Gastroesophageal sphincter (tissue), 4 donors: ENCODE data around the gene RGS16. TPM values are rescaled to one million over a fixed set of nuclear protein-coding genes. Genes with fewer than 3 reads are reported as not detected.

Experiments used
- ATAC-seq: fragments of 150-250 bp; one replicate; pipeline ENCODE4 v1.9.1; 2016; ENCODE audit warnings: mild to moderate bottlenecking, moderate library complexity
- H3K27ac ChIP-seq, 4 donors: fragments of 200-600 bp; sonication (generic) in 3 of 4; 1 replicate in 3 of 4; 2 replicates in 1 of 4; pipeline ENCODE4 v1.5.1; 2016 to 2019
- H3K27me3 ChIP-seq: fragments of 200-600 bp; sonication (generic); one replicate; pipeline ENCODE4 v1.5.1; 2019
- H3K36me3 ChIP-seq, 2 donors: fragments of 200-600 bp; sonication (generic); one replicate each; pipeline ENCODE4 v1.5.1; 2019; ENCODE audit warnings: control low read depth in 1 of 2
- H3K4me1 ChIP-seq, 3 donors: fragments of 200-600 bp; sonication (generic); 1 replicate in 2 of 3; 2 replicates in 1 of 3; pipeline ENCODE4 v1.5.1; 2016 to 2019; ENCODE audit warnings: control low read depth in 2 of 3
- H3K4me3 ChIP-seq, 2 donors: fragments of 200-600 bp; sonication (generic); one replicate each; pipeline ENCODE4 v1.5.1; 2019; ENCODE audit warnings: mild to moderate bottlenecking in 1 of 2, moderate library complexity in 1 of 2
- H3K9me3 ChIP-seq, 3 donors: fragments of 200-600 bp; sonication (generic); one replicate each; pipeline ENCODE4 v1.5.1; 2017 to 2019; ENCODE audit warnings: control low read depth in 2 of 3
- CTCF ChIP-seq, 4 experiments: fragments of 200-600 bp in 2 of 4; fragments of 450-650 bp in 2 of 4; sonication (generic) in 1 of 4; IDR thresholded peaks; one replicate each; pipeline ENCODE4 v1.5.1; 2017 to 2019; ENCODE audit warnings: antibody characterized with exemption in 4 of 4, mild to moderate bottlenecking in 2 of 4, moderate library complexity in 2 of 4
- EP300 ChIP-seq: sonication (generic); formaldehyde crosslinking; IDR thresholded peaks from one replicate; pipeline ENCODE4 v1.6.1; 2017; ENCODE audit warnings: antibody characterized with exemption, mild to moderate bottlenecking
- POLR2A ChIP-seq, 2 donors: fragments of 450-650 bp; IDR thresholded peaks; one replicate each; pipeline ENCODE4 v1.6.1; 2017; ENCODE audit warnings: antibody characterized with exemption in 2 of 2, mild to moderate bottlenecking in 2 of 2, moderate library complexity in 1 of 2
- POLR2AphosphoS5 ChIP-seq: sonication (generic); formaldehyde crosslinking; IDR thresholded peaks from one replicate; pipeline ENCODE4 v1.6.1; 2017; ENCODE audit warnings: antibody characterized with exemption
- WGBS, 2 donors: methylation state at CpG; one replicate each; pipeline ENCODE4 v1.1.5; 2018; ENCODE audit warnings: low coverage in 1 of 2; 5-methylcytosine and 5-hydroxymethylcytosine counted together
- total RNA-seq, 4 donors: library from RNA; depleted of rRNA; stranded (reverse); fragments of >200 nt; gene quantifications; one replicate each; pipeline ENCODE4 v1.1.0, GENCODE V29; 2016

RGS16 gene
- total RNA-seq, 4 donors from 2014 or later: 0.47 to 10.6 (median 2.1) TPM

GRCh38 chr1:182631053-182631677 is 27.0 kb upstream of the RGS16 start:
- Histone ChIP-seq H3K27ac (no peak overlapping the region), H3K27me3 (no peaks in the 10 kb centered on the region), H3K36me3 (no peaks in the 10 kb centered on the region), H3K9me3 (no peaks in the 10 kb centered on the region), H3K4me3 (no peak overlapping the region), H3K4me1 (peaks cover 0 to 27% (median 0%) of the 10 kb centered on the region in 3 donors)
- ATAC-seq: no peak
- TF ChIP-seq CTCF (IDR thresholded peaks at IDR 0.05): no peak
- no peak for TF ChIP-seq EP300
- TF ChIP-seq POLR2AphosphoS5: no peak
- no peak for TF ChIP-seq POLR2A (IDR thresholded peaks at IDR 0.05)

GRCh38 chr1:182630586-182630985 is 26.4 kb upstream of the RGS16 start:
- no peaks in the 10 kb centered on the region for H3K9me3 ChIP-seq
- WGBS, 2 donors: 50% methylated on average over 1 of the region's 1 CpG; no CpG with 5 or more reads in 1 of the 2 donors

DNA sequence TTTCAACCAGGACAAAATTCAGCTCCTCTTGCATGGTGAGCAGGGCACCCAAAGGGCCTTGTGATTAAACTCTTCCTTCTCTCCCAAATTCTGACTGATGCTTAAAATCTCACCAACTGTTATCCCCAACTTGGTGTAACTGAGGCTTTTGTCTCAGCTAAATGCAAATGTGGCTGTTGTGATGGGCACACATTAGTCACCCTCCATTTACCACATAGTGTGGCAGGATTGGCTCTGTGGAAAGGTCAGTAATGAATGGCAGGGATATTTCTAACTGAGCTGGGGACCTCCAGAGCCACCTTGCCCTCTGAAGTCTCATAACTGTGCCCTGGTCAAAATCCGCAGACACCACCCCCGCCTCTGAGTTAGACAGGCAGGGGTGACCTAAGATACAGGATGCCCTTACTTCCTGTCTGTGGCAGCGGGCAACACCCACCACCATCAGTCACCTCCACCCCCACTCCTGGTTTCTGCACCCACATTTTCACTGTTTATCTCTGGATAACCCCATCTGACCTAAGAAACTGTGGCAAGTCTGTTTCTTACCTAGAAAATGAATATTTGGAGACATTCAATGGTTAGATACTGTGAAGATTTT is 25.4 kb upstream of the RGS16 start:
- peaks cover 0 to 31% (median 0%) of the 10 kb centered on the region in 3 donors for H3K4me1 ChIP-seq
- WGBS, 2 donors: 84 to 100% methylated on average over 3 of the region's 3 CpGs
- H3K4me3 ChIP-seq: no peak overlapping the region
- H3K27me3 ChIP-seq: no peaks in the 10 kb centered on the region
- no peaks in the 10 kb centered on the region for H3K36me3 ChIP-seq
- no peak overlapping the region for H3K27ac ChIP-seq
- TF ChIP-seq CTCF (IDR thresholded peaks at IDR 0.05) (no peak), POLR2AphosphoS5 (no peak), POLR2A (IDR thresholded peaks at IDR 0.05) (no peak), EP300 (no peak)
- H3K9me3 ChIP-seq: no peaks in the 10 kb centered on the region
- ATAC-seq: no peak

More at GRCh38 chr1:182630586-182630985, 26.4 kb upstream of the RGS16 start:
- no peak for TF ChIP-seq POLR2A (IDR thresholded peaks at IDR 0.05)
- TF ChIP-seq EP300: no peak
- TF ChIP-seq CTCF (IDR thresholded peaks at IDR 0.05): no peak
- TF ChIP-seq POLR2AphosphoS5: no peak
- Histone ChIP-seq H3K4me3 (no peak overlapping the region), H3K36me3 (no peaks in the 10 kb centered on the region), H3K27me3 (no peaks in the 10 kb centered on the region), H3K27ac (no peak overlapping the region), H3K4me1 (peaks cover 0 to 31% (median 0%) of the 10 kb centered on the region in 3 donors)
- no peak for ATAC-seq

- TF ChIP-seq CTCF (IDR thresholded peaks at IDR 0.05) (no peak), POLR2A (IDR thresholded peaks at IDR 0.05) (no peak), EP300 (no peak), POLR2AphosphoS5 (no peak)
- Histone ChIP-seq H3K36me3 (no peaks in the 10 kb centered on the region), H3K4me1 (peaks cover 0 to 35% (median 0%) of the 10 kb centered on the region in 3 donors), H3K4me3 (no peak overlapping the region), H3K9me3 (no peaks in the 10 kb centered on the region), H3K27me3 (no peaks in the 10 kb centered on the region), H3K27ac (no peak overlapping the region)
- ATAC-seq: no peak
- WGBS, 2 donors: 53 to 57% methylated on average over 2 of the region's 2 CpGs
Measured at GRCh38 chr1:182629080-182629479, 24.9 kb upstream of the RGS16 start.

- H3K4me3 ChIP-seq: no peak overlapping the region
- H3K27ac ChIP-seq: no peak overlapping the region
- H3K27me3 ChIP-seq: no peaks in the 10 kb centered on the region
- H3K9me3 ChIP-seq: no peaks in the 10 kb centered on the region
- TF ChIP-seq POLR2AphosphoS5 (no peak), CTCF (IDR thresholded peaks at IDR 0.05) (no peak), EP300 (no peak), POLR2A (IDR thresholded peaks at IDR 0.05) (no peak)
- peaks cover 0 to 36% (median 0%) of the 10 kb centered on the region in 3 donors for H3K4me1 ChIP-seq
- H3K36me3 ChIP-seq: no peaks in the 10 kb centered on the region
- ATAC-seq: no peak
- WGBS, 2 donors: 100% methylated on average over 1 of the region's 1 CpG
Measured at GRCh38 chr1:182628657-182629056, 24.5 kb upstream of the RGS16 start.
